Thyroid gland (tissue), 4 donors: ENCODE data around the gene OSBPL6. TPM values are rescaled to one million over a fixed set of nuclear protein-coding genes. Genes with fewer than 3 reads are reported as not detected.
"Not testable (repeated sequence)": the region's sequence is repeated elsewhere in the genome, so short reads cannot be mapped to it uniquely, and the experiment has no call there.

ENCODE experiments used
- DNase-seq, 2 donors: peaks; one replicate each; pipeline ENCODE4 v3.0.0-alpha.2; 2019
- H3K27ac ChIP-seq, 3 donors: fragments of 200-600 bp; sonication (generic); 1 replicate in 2 of 3; 2 replicates in 1 of 3; pipeline ENCODE4 v1.5.1; 2016 to 2019; ENCODE audit warnings: mild to moderate bottlenecking in 1 of 3, moderate library complexity in 1 of 3
- H3K27me3 ChIP-seq: fragments of 200-600 bp; sonication (generic); one replicate; pipeline ENCODE4 v1.5.1; 2019
- H3K36me3 ChIP-seq, 2 donors: fragments of 200-600 bp; sonication (generic); one replicate each; pipeline ENCODE4 v1.5.1; 2016 to 2019
- H3K4me1 ChIP-seq, 2 donors: fragments of 200-600 bp; sonication (generic); one replicate each; pipeline ENCODE4 v1.5.1; 2017 to 2019
- H3K4me3 ChIP-seq, 3 donors: fragments of 200-600 bp; sonication (generic); replicated peaks in 1 of 3; 1 replicate in 2 of 3; 2 replicates in 1 of 3; pipeline ENCODE4 v1.5.1; 2016; ENCODE audit warnings: mild to moderate bottlenecking in 1 of 3
- H3K9me3 ChIP-seq: fragments of 200-600 bp; sonication (generic); one replicate; pipeline ENCODE4 v1.5.1; 2017
- CTCF ChIP-seq, 6 experiments: fragments of 200-600 bp in 3 of 6; fragments of 450-650 bp in 3 of 6; sonication (generic) in 3 of 6; IDR thresholded peaks; one replicate each; pipeline ENCODE4 v1.5.1; 2016 to 2019; ENCODE audit warnings: antibody characterized with exemption in 6 of 6, mild to moderate bottlenecking in 2 of 6, inconsistent platforms in 1 of 6, moderate library complexity in 1 of 6
- POLR2A ChIP-seq, 2 donors: fragments of 450-650 bp; IDR thresholded peaks; one replicate each; pipeline ENCODE4 v1.6.1; 2017; ENCODE audit warnings: antibody characterized with exemption in 2 of 2, mild to moderate bottlenecking in 2 of 2, moderate library complexity in 1 of 2
- WGBS, 2 donors: methylation state at CpG; one replicate each; pipeline ENCODE4 v1.1.5; 2017; 5-methylcytosine and 5-hydroxymethylcytosine counted together
- intact Hi-C: fragments of 100-400 bp; cut with DNase I; formaldehyde crosslinking; loops from one replicate; pipeline ENCODE4 v1.15.1; 2023
- total RNA-seq, 4 donors: library from RNA; depleted of rRNA; stranded (reverse); fragments of >200 nt; gene quantifications; one replicate each; pipeline ENCODE4 v1.2.3, GENCODE V29; 2016

Gene OSBPL6
- total RNA-seq, 4 donors from 2014 or later: 2.1 to 5.3 (median 3.2) TPM

- TF ChIP-seq CTCF (IDR thresholded peaks at IDR 0.05): no peak
- TF ChIP-seq POLR2A (IDR thresholded peaks at IDR 0.05): no peak
- Histone ChIP-seq H3K4me1 (peaks cover 0 to 19% of the 10 kb centered on the region in 2 donors), H3K36me3 (no peaks in the 10 kb centered on the region), H3K4me3 (no peak overlapping the region), H3K9me3 (no peaks in the 10 kb centered on the region), H3K27ac (no peak overlapping the region), H3K27me3 (no peaks in the 10 kb centered on the region)
- 83 to 88% methylated on average over 3 of the region's 3 CpGs for WGBS, 2 donors
- intact Hi-C loops: no loop called here
- DNase-seq: no peak
These were observed 139.5 kb downstream of the OSBPL6 start for GRCh38 chr2:178333851-178334250.

- intact Hi-C loops: no loop called here
- no peak overlapping the region for H3K4me3 ChIP-seq
These were observed 140.9 kb downstream of the OSBPL6 start for GRCh38 chr2:178335230-178335629.

GRCh38 chr2:178344121-178344520, 149.8 kb downstream of the OSBPL6 start:
- Histone ChIP-seq H3K27ac (no peak overlapping the region), H3K4me3 (no peak overlapping the region), H3K27me3 (no peaks in the 10 kb centered on the region), H3K9me3 (no peaks in the 10 kb centered on the region), H3K36me3 (no peaks in the 10 kb centered on the region), H3K4me1 (no peaks in the 10 kb centered on the region)
- DNase-seq: no peak
- intact Hi-C loops: no loop called here
- 94 to 96% methylated on average over 11 of the region's 11 CpGs for WGBS, 2 donors
- no peak for TF ChIP-seq CTCF (IDR thresholded peaks at IDR 0.05)
- no peak for TF ChIP-seq POLR2A (IDR thresholded peaks at IDR 0.05)

More at GRCh38 chr2:178335230-178335629, 140.9 kb downstream of the OSBPL6 start:
- Histone ChIP-seq H3K36me3 (no peaks in the 10 kb centered on the region), H3K4me1 (peaks cover 0 to 19% of the 10 kb centered on the region in 2 donors), H3K27ac (no peak overlapping the region), H3K27me3 (no peaks in the 10 kb centered on the region), H3K9me3 (no peaks in the 10 kb centered on the region)
- no peak for DNase-seq
- no peak for TF ChIP-seq POLR2A (IDR thresholded peaks at IDR 0.05)
- no peak for TF ChIP-seq CTCF (IDR thresholded peaks at IDR 0.05)

GRCh38 chr2:178345951-178346350, 151.6 kb downstream of the OSBPL6 start:
- intact Hi-C loops: no loop called here
- H3K4me3 ChIP-seq: no peak overlapping the region
- no peak overlapping the region for H3K27ac ChIP-seq
- no peaks in the 10 kb centered on the region for H3K9me3 ChIP-seq
- TF ChIP-seq CTCF (IDR thresholded peaks at IDR 0.05) (no peak), POLR2A (IDR thresholded peaks at IDR 0.05) (no peak)
- no peaks in the 10 kb centered on the region for H3K4me1 ChIP-seq
- WGBS, 2 donors: 95 to 97% methylated on average over 2 of the region's 2 CpGs
- no peaks in the 10 kb centered on the region for H3K27me3 ChIP-seq
- no peak for DNase-seq
- H3K36me3 ChIP-seq: no peaks in the 10 kb centered on the region

- intact Hi-C loops: no loop called here
- no peak for DNase-seq
- Histone ChIP-seq H3K4me1 (no peaks in the 10 kb centered on the region), H3K9me3 (no peaks in the 10 kb centered on the region), H3K36me3 (no peaks in the 10 kb centered on the region), H3K4me3 (no peak overlapping the region), H3K27ac (no peak overlapping the region), H3K27me3 (no peaks in the 10 kb centered on the region)
- TF ChIP-seq POLR2A (IDR thresholded peaks at IDR 0.05): no peak
- no peak for TF ChIP-seq CTCF (IDR thresholded peaks at IDR 0.05)
- WGBS, 2 donors: 89% methylated on average over 3 of the region's 3 CpGs
These were observed 155.7 kb downstream of the OSBPL6 start for GRCh38 chr2:178350051-178350450.

- H3K4me1 ChIP-seq, H3K27ac ChIP-seq, intact Hi-C loops, H3K4me3 ChIP-seq, H3K9me3 ChIP-seq, DNase-seq, H3K36me3 ChIP-seq, H3K27me3 ChIP-seq: not testable (repeated sequence)
- 98 to 99% methylated on average over 4 of the region's 4 CpGs for WGBS, 2 donors
These were observed 163.4 kb downstream of the OSBPL6 start for GRCh38 chr2:178357704-178358103.
